Measurements from ENCODE around the gene TRPM3. TPM values are rescaled to one million over a fixed set of nuclear protein-coding genes. Genes with fewer than 3 reads are reported as not detected.

Gene TRPM3
- total RNA-seq, 6 experiments from 2014 or later, result 0.02 TPM; not detected in 5

DNA sequence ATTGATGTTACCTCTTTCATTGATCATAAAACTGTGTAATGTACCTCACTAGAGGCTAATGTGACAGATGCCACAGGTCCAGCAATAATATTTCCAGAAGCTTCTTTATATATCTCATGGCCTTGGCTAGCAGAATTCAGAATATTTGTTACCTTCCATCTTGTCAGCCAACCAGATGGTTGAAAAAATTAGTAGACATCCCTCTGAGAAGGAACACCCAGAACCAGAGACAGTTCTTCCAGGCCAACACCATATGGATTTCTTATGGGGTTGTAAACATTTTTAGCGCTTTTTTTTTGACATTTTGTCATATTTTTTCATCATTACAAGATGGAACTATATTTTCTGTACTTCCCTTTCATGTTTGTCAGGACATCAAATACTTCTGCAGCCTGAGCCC lies 428.2 kb downstream of the TRPM3 start:
- no peak for DNase-seq
- Mint-ChIP-seq H3K4me3 (no peak overlapping the region), H3K36me3 (ENCODE audit: low read depth) (no peaks in the 10 kb centered on the region), H3K9me3 (no peaks in the 10 kb centered on the region), H3K4me1 (ENCODE audit: low read depth) (no peaks in the 10 kb centered on the region), H3K27me3 (ENCODE audit: insufficient read depth) (peaks cover 6% of the 10 kb centered on the region; the same call in 1 of the 2 replicates), H3K27ac (no peak overlapping the region)
- TF ChIP-seq CTCF (IDR thresholded peaks at IDR 0.05), result no peak

DNA sequence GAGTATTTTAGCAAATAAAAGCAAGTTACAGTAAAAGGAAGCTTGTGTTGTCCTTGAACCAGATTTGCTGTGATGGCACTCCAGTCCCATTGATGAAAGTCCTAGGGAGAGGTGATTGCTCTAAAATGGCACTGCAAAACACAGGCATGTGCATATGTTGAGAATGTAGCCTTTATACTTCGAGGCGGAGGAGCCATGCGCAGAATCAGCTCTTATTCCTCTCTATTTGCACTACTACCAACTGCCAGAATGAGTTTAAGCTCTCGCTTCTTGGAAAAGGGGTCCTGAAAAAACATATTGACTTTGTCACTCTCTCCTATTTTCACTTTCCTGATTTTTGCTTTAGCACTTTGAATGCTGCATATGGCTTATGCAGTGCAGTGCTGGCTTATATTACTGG lies 429.0 kb downstream of the TRPM3 start:
- H3K27ac Mint-ChIP-seq, result no peak overlapping the region
- peaks cover 6% of the 10 kb centered on the region; the same call in 1 of the 2 replicates for H3K27me3 Mint-ChIP-seq (ENCODE audit: insufficient read depth)
- H3K9me3 Mint-ChIP-seq, result no peaks in the 10 kb centered on the region
- H3K4me3 Mint-ChIP-seq, result no peak overlapping the region
- TF ChIP-seq CTCF (IDR thresholded peaks at IDR 0.05), result no peak
- no peaks in the 10 kb centered on the region for H3K36me3 Mint-ChIP-seq (ENCODE audit: low read depth)
- H3K4me1 Mint-ChIP-seq (ENCODE audit: low read depth), result no peaks in the 10 kb centered on the region
- DNase-seq, result no peak

DNA sequence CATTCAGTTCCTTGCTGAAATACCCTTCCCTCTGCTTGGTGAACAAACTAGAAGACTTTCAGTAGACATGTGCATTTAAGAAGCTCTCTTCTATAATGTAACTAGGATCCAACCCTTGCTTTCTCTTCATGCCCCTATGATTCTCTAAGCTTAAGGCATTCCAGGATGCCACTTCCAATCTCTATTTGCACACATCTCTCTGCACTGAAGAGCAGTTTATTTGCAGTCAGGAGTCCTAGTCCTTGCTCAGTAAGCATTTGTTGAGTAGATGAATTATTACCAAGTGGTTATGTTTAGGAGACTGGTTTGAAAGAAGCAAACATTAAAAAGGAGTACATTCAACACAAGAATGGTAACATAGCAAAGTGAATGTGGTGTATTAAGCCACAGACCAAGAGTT lies 432.7 kb downstream of the TRPM3 start:
- Mint-ChIP-seq H3K36me3 (ENCODE audit: low read depth) (no peaks in the 10 kb centered on the region), H3K9me3 (no peaks in the 10 kb centered on the region), H3K4me1 (ENCODE audit: low read depth) (0 out of 2 replicates have a peak, but pooled peaks cover 4% of the 10 kb centered on the region), H3K27ac (no peak overlapping the region), H3K27me3 (ENCODE audit: insufficient read depth) (peaks cover 4% of the 10 kb centered on the region; the same call in 1 of the 2 replicates), H3K4me3 (no peak overlapping the region)
- no peak for TF ChIP-seq CTCF (IDR thresholded peaks at IDR 0.05)
- DNase-seq, result no peak

GRCh38 chr9:70683841-70684240 lies 437.6 kb downstream of the TRPM3 start:
- Mint-ChIP-seq H3K4me3 (no peak overlapping the region), H3K27ac (no peak overlapping the region), H3K36me3 (ENCODE audit: low read depth) (no peaks in the 10 kb centered on the region), H3K9me3 (no peaks in the 10 kb centered on the region), H3K4me1 (ENCODE audit: low read depth) (0 out of 2 replicates have a peak, but pooled peaks cover 6% of the 10 kb centered on the region), H3K27me3 (ENCODE audit: insufficient read depth) (peaks cover 3% of the 10 kb centered on the region; the same call in 1 of the 2 replicates)
- no peak for DNase-seq
- TF ChIP-seq CTCF (IDR thresholded peaks at IDR 0.05), result no peak

DNA sequence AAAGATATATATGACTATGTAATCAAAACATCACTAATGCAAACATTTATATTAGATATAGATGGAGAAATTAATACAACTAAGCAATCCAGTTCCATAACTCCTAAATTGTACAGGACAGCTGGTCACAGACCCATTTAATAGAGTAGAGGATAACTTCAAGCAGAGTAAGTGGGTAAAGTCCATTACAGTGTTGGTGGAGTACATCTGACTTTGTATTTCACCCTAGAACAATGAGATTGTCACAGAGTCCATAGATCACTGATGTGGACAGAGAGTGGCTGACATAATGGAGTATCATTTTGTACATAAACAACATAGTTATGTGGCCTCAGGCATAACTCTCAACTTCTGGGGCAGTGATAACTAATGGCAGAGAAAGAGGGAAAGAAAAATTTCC lies 439.1 kb downstream of the TRPM3 start:
- no peak for TF ChIP-seq CTCF (IDR thresholded peaks at IDR 0.05)
- H3K4me1 Mint-ChIP-seq (ENCODE audit: low read depth), result 0 out of 2 replicates have a peak, but pooled peaks cover 6% of the 10 kb centered on the region

DNA sequence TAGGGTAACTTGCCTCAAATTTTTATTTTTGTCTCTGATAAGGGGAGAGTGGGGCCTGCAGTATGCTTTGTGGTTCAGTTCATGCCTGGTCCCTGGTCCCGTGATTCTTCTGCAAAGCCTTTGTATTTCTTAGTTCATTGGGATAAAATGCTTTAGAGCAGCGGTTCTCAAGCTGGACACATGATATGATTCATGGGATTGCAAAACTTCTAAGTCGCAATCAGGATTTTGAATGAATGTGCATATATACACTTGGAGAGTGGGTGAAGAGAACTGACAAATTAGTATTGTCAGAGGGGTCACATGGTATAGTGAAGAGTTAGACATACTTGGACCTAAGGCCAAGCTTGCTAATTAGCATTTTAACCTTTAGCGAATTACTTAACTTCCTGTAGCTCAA lies 441.6 kb downstream of the TRPM3 start:
- DNase-seq, result no peak
- Mint-ChIP-seq H3K27ac (no peak overlapping the region), H3K36me3 (ENCODE audit: low read depth) (no peaks in the 10 kb centered on the region), H3K27me3 (ENCODE audit: insufficient read depth) (peaks cover 5% of the 10 kb centered on the region), H3K4me3 (no peak overlapping the region), H3K4me1 (ENCODE audit: low read depth) (0 out of 2 replicates have a peak, but pooled peaks cover 6% of the 10 kb centered on the region), H3K9me3 (no peaks in the 10 kb centered on the region)
- no peak for TF ChIP-seq CTCF (IDR thresholded peaks at IDR 0.05)

More for the DNA sequence above, 439.1 kb downstream of the TRPM3 start:
- DNase-seq, result no peak
- Mint-ChIP-seq H3K27me3 (ENCODE audit: insufficient read depth) (peaks cover 5% of the 10 kb centered on the region), H3K4me3 (no peak overlapping the region), H3K9me3 (no peaks in the 10 kb centered on the region), H3K36me3 (ENCODE audit: low read depth) (no peaks in the 10 kb centered on the region), H3K27ac (no peak overlapping the region)

Measured in HFFc6 (cell line).